Neuronal stem cell (in vitro differentiated cells): Measurements from ENCODE around the gene ULK4.

Experiments
- DNase-seq: peaks from one replicate; pipeline ENCODE4 v3.0.0-alpha.2; 2013; ENCODE audit warnings: low spot score
- H2AFZ ChIP-seq: one replicate; pipeline ENCODE4 v1.6.1; 2013; ENCODE audit warnings: mild to moderate bottlenecking, low read length, inconsistent platforms
- H2AK5ac ChIP-seq: 2 replicates; pipeline ENCODE4 v1.6.1; 2013; ENCODE audit warnings: low read depth, mild to moderate bottlenecking, inconsistent platforms, low read length, moderate library complexity, mixed read lengths
- H2BK120ac ChIP-seq: 2 replicates; pipeline ENCODE4 v1.6.1; 2013; ENCODE audit warnings: low read depth, mild to moderate bottlenecking, inconsistent platforms, low read length, moderate library complexity, mixed read lengths
- H2BK12ac ChIP-seq: one replicate; pipeline ENCODE4 v1.6.1; 2013; ENCODE audit warnings: low read length, inconsistent platforms
- H2BK15ac ChIP-seq: 2 replicates; pipeline ENCODE4 v1.6.1; 2013; ENCODE audit warnings: mild to moderate bottlenecking, low read length, inconsistent platforms, mixed read lengths
- H2BK5ac ChIP-seq: one replicate; pipeline ENCODE4 v1.6.1; 2013; ENCODE audit warnings: inconsistent platforms, mild to moderate bottlenecking, low read length, moderate library complexity
- H3K14ac ChIP-seq: one replicate; pipeline ENCODE4 v1.6.1; 2013; ENCODE audit warnings: low read length, inconsistent platforms
- H3K18ac ChIP-seq: 2 replicates; pipeline ENCODE4 v1.6.1; 2013; ENCODE audit warnings: low read length, inconsistent platforms
- H3K23ac ChIP-seq: 2 replicates; pipeline ENCODE4 v1.6.1; 2013; ENCODE audit warnings: low read depth, mild to moderate bottlenecking, mixed read lengths, low read length, inconsistent platforms; ENCODE audit not compliant: poor library complexity
- H3K27ac ChIP-seq: replicated peaks from 3 replicates; pipeline ENCODE4 v1.5.1; 2013; ENCODE audit warnings: low read length, inconsistent platforms
- H3K27me3 ChIP-seq, 3 experiments: 2 replicates each; pipeline ENCODE4 v1.6.1; 2013; ENCODE audit warnings: low read length in 3 of 3, mild to moderate bottlenecking in 2 of 3, inconsistent platforms in 1 of 3, low read depth in 1 of 3, mixed read lengths in 1 of 3, moderate library complexity in 1 of 3; ENCODE audit not compliant: control insufficient read depth in 3 of 3, insufficient read depth in 3 of 3
- H3K36me3 ChIP-seq, 2 donors: replicated peaks in 1 of 2; 2 replicates each; pipeline ENCODE4 v1.6.1; 2013; ENCODE audit warnings: low read length in 2 of 2; ENCODE audit not compliant: control insufficient read depth in 2 of 2, insufficient read depth in 2 of 2
- H3K4ac ChIP-seq: 2 replicates; pipeline ENCODE4 v1.6.1; 2013; ENCODE audit warnings: inconsistent platforms, mild to moderate bottlenecking, low read length, moderate library complexity
- H3K4me1 ChIP-seq, 2 donors: 1 replicate in 1 of 2; 2 replicates in 1 of 2; pipeline ENCODE4 v1.6.1; 2013; ENCODE audit warnings: low read length in 2 of 2, low read depth in 1 of 2; ENCODE audit not compliant: control insufficient read depth in 2 of 2, insufficient read depth in 1 of 2
- H3K4me2 ChIP-seq: one replicate; pipeline ENCODE4 v1.6.1; 2013; ENCODE audit warnings: mild to moderate bottlenecking, low read length, inconsistent platforms; ENCODE audit not compliant: insufficient read depth, poor library complexity, severe bottlenecking
- H3K4me3 ChIP-seq, 2 donors: 2 replicates each; pipeline ENCODE4 v1.5.1; 2013; ENCODE audit warnings: low read length in 2 of 2, mild to moderate bottlenecking in 2 of 2, inconsistent platforms in 1 of 2, moderate library complexity in 1 of 2
- H3K79me1 ChIP-seq: one replicate; pipeline ENCODE4 v1.6.1; 2013; ENCODE audit warnings: low read depth, mild to moderate bottlenecking, inconsistent platforms, low read length, moderate library complexity
- H3K9ac ChIP-seq: one replicate; pipeline ENCODE4 v1.6.1; 2013; ENCODE audit warnings: mild to moderate bottlenecking, low read depth, low read length, inconsistent platforms; ENCODE audit not compliant: poor library complexity
- H3K9me3 ChIP-seq, 2 donors: replicated peaks in 1 of 2; 2 replicates each; pipeline versions ENCODE3 to v1.6.1; 2013; ENCODE audit warnings: low read length in 2 of 2, mild to moderate bottlenecking in 2 of 2, inconsistent platforms in 1 of 2, low read depth in 1 of 2, mixed read lengths in 1 of 2, moderate library complexity in 1 of 2; ENCODE audit not compliant: control insufficient read depth in 2 of 2, insufficient read depth in 1 of 2
- H4K8ac ChIP-seq: one replicate; pipeline ENCODE4 v1.6.1; 2013; ENCODE audit warnings: low read depth, mild to moderate bottlenecking, inconsistent platforms, low read length, moderate library complexity
- H4K91ac ChIP-seq: one replicate; pipeline ENCODE4 v1.6.1; 2013; ENCODE audit warnings: low read length, low read depth, mild to moderate bottlenecking, inconsistent platforms; ENCODE audit not compliant: poor library complexity
- WGBS, 2 donors: extraction: QIAGEN DNeasy Blood & Tissue Kit; methylation state at CpG; one replicate each; pipeline ENCODE4 v1.1.7; 2013; ENCODE audit warnings: missing lambda C conversion rate in 2 of 2, mixed read lengths in 1 of 2; ENCODE audit not compliant: insufficient read length in 2 of 2, insufficient replicate concordance in 1 of 2; ENCODE audit errors: extremely low coverage in 2 of 2; 5-methylcytosine and 5-hydroxymethylcytosine counted together

The ULK4 gene

DNA sequence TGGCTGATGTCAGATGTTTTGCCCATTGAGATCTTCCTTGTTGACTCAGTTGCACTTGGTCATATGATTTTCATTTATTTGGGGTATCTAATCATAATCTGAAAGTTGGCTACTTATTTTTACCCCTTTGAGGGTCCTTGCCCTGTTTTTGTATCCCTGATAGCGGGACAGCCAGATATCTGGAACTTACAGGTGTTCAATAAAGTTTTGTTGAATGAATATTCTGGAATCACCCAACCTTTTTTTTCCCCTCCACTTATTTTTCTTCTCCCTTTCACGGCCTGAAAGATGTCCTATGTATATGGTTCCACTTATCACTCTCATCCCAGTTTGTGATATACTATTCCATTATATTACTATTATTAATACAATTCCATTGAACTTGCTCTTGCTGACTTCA lies 749.8 kb downstream of the ULK4 start:
- Histone ChIP-seq H4K8ac (no peak overlapping the region), H3K79me1 (no peaks in the 10 kb centered on the region), H3K14ac (no peak overlapping the region), H3K4me1 (peaks cover 3 to 6% of the 10 kb centered on the region in 2 donors), H2BK12ac (no peak overlapping the region), H3K18ac (no peak overlapping the region), H2AFZ (no peak overlapping the region), H3K4me2 (no peak overlapping the region), H3K4me3 (no peak overlapping the region), H2BK5ac (no peak overlapping the region), H3K9me3 (peaks cover 0 to 20% of the 10 kb centered on the region in 2 donors), H2BK15ac (no peak overlapping the region), H3K9ac (no peak overlapping the region), H3K36me3 (peaks cover 0 to 43% of the 10 kb centered on the region in 2 donors), H4K91ac (no peak overlapping the region), H2AK5ac (no peak overlapping the region), H2BK120ac (no peak overlapping the region), H3K23ac (no peak overlapping the region), H3K27ac (no peak overlapping the region), H3K4ac (no peak overlapping the region), H3K27me3 (no peaks in the 10 kb centered on the region)
- DNase-seq: no peak
- WGBS, 2 donors: no CpG with 5 or more reads among the region's 2 CpGs

DNA sequence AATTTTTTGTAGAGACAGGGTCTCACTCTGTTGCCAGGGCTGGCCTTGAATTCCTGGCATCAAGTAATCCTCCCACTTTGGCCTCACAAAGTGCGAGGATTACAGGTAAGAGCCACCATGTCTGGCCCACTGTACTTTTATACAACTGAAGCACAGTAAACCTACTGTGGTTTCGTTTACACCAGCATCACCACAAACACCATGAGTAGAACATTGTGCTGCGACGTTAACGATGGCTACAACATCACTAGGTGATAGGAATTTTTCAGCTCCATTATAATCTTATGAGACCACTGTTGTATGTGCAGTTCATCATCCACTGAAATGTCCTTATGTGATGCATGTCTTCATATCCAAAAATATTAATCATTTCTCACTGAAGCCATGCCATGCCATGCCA lies 750.9 kb downstream of the ULK4 start:
- H3K4ac ChIP-seq: no peak overlapping the region
- WGBS, 2 donors: no CpG with 5 or more reads among the region's 5 CpGs
- H3K27me3 ChIP-seq: no peaks in the 10 kb centered on the region
- no peak overlapping the region for H3K23ac ChIP-seq
- H3K4me1 ChIP-seq: peaks cover 4 to 8% of the 10 kb centered on the region in 2 donors
- H2BK5ac ChIP-seq: no peak overlapping the region
- H3K18ac ChIP-seq: no peak overlapping the region
- no peak for DNase-seq
- no peak overlapping the region for H2AK5ac ChIP-seq
- H3K4me3 ChIP-seq: no peak overlapping the region
- no peak overlapping the region for H4K8ac ChIP-seq
- H2AFZ ChIP-seq: no peak overlapping the region
- H2BK15ac ChIP-seq: no peak overlapping the region
- H2BK12ac ChIP-seq: no peak overlapping the region
- no peaks in the 10 kb centered on the region for H3K79me1 ChIP-seq
- no peak overlapping the region for H3K14ac ChIP-seq
- H3K9me3 ChIP-seq: peaks cover 0 to 20% of the 10 kb centered on the region in 2 donors
- H2BK120ac ChIP-seq: no peak overlapping the region
- H3K36me3 ChIP-seq: peaks cover 0 to 43% of the 10 kb centered on the region in 2 donors
- no peak overlapping the region for H3K27ac ChIP-seq
- H3K4me2 ChIP-seq: no peak overlapping the region
- no peak overlapping the region for H3K9ac ChIP-seq
- H4K91ac ChIP-seq: no peak overlapping the region

- H3K9me3 ChIP-seq: peaks cover 0 to 20% of the 10 kb centered on the region in 2 donors
- H4K8ac ChIP-seq: no peak overlapping the region
- no peak overlapping the region for H3K23ac ChIP-seq
- H3K4ac ChIP-seq: no peak overlapping the region
- H3K14ac ChIP-seq: no peak overlapping the region
- DNase-seq: no peak
- peaks cover 0 to 46% of the 10 kb centered on the region in 2 donors for H3K36me3 ChIP-seq
- no peak overlapping the region for H3K27ac ChIP-seq
- WGBS, 2 donors: no CpG with 5 or more reads among the region's 5 CpGs
- no peak overlapping the region for H2AFZ ChIP-seq
- H3K4me2 ChIP-seq: no peak overlapping the region
- no peak overlapping the region for H3K18ac ChIP-seq
- no peak overlapping the region for H3K4me3 ChIP-seq
- H2BK15ac ChIP-seq: no peak overlapping the region
- H2BK5ac ChIP-seq: no peak overlapping the region
- no peak overlapping the region for H2AK5ac ChIP-seq
- H2BK12ac ChIP-seq: no peak overlapping the region
- H4K91ac ChIP-seq: no peak overlapping the region
- H3K79me1 ChIP-seq: no peaks in the 10 kb centered on the region
- no peak overlapping the region for H2BK120ac ChIP-seq
- no peaks in the 10 kb centered on the region for H3K27me3 ChIP-seq
- H3K9ac ChIP-seq: no peak overlapping the region
- H3K4me1 ChIP-seq: peaks cover 6 to 8% of the 10 kb centered on the region in 2 donors
Observed at GRCh38 chr3:41209646-41210045, 752.3 kb downstream of the ULK4 start.

GRCh38 chr3:41208507-41209220 lies 753.2 kb downstream of the ULK4 start:
- H3K4ac ChIP-seq: no peak overlapping the region
- no peak overlapping the region for H2BK5ac ChIP-seq
- H3K4me3 ChIP-seq: no peak overlapping the region
- no peak overlapping the region for H4K91ac ChIP-seq
- H2BK12ac ChIP-seq: no peak overlapping the region
- 100% methylated on average over 2 of the region's 7 CpGs; no CpG with 5 or more reads in 1 of the 2 donors for WGBS, 2 donors
- no peaks in the 10 kb centered on the region for H3K79me1 ChIP-seq
- no peak overlapping the region for H3K27ac ChIP-seq
- no peak overlapping the region for H2BK120ac ChIP-seq
- no peaks in the 10 kb centered on the region for H3K27me3 ChIP-seq
- H3K23ac ChIP-seq: no peak overlapping the region
- H3K4me1 ChIP-seq: peaks cover 6 to 8% of the 10 kb centered on the region in 2 donors
- no peak overlapping the region for H4K8ac ChIP-seq
- no peak overlapping the region for H2AK5ac ChIP-seq
- H3K4me2 ChIP-seq: no peak overlapping the region
- H2BK15ac ChIP-seq: no peak overlapping the region
- no peak overlapping the region for H3K18ac ChIP-seq
- H3K9me3 ChIP-seq: peaks cover 0 to 20% of the 10 kb centered on the region in 2 donors
- peaks cover 0 to 43% of the 10 kb centered on the region in 2 donors for H3K36me3 ChIP-seq
- DNase-seq: no peak
- no peak overlapping the region for H3K9ac ChIP-seq
- no peak overlapping the region for H3K14ac ChIP-seq
- no peak overlapping the region for H2AFZ ChIP-seq
